Measurements from ENCODE around the gene ATF2. TPM values are rescaled to one million over a fixed set of nuclear protein-coding genes. Genes with fewer than 3 reads are reported as not detected.

ATF2 gene
- total and polyA plus RNA-seq, 9 of the 15 experiments (the other 6 are each of a cell fraction or from before 2014, with no cell fraction given) = 24.2 to 111 (median 45.9) TPM

- TF ChIP-seq ARID3A (IDR thresholded peaks at IDR 0.05; ENCODE audit: borderline replicate concordance, low read depth, low read length) (no peak), HNRNPUL1 (IDR thresholded peaks at IDR 0.05; ENCODE audit: low read length) (no peak), DEAF1 (CRISPR knock-in tag; IDR thresholded peaks at IDR 0.05) (no peak; the same call in 1 of the 2 replicates), CBX1 (IDR thresholded peaks at IDR 0.05; ENCODE audit: low read depth) (no peak; the same call in none of the 2 replicates), KDM5B (IDR thresholded peaks at IDR 0.05; ENCODE audit: insufficient replicate concordance, low read depth, low read length) (peak; percentile 97), ZNF609 (CRISPR knock-in tag; IDR thresholded peaks at IDR 0.05; ENCODE audit: borderline replicate concordance) (peak; percentile 73; the same call in 1 of the 2 replicates), SPI1 (IDR thresholded peaks at IDR 0.05; ENCODE audit: borderline replicate concordance, low read depth, low read length) (0 out of 2 replicates have a peak, but pooled peaks have one; percentile 0), ZNF41 (CRISPR knock-in tag; conservative IDR thresholded peaks at IDR 0.05) (no peak), ZNF384 (IDR thresholded peaks at IDR 0.05; ENCODE audit: low read depth, low read length) (no peak), SRSF3 (IDR thresholded peaks at IDR 0.05; ENCODE audit: insufficient read depth, low read length) (no peak), MLX (CRISPR knock-in tag; conservative IDR thresholded peaks at IDR 0.05) (0 out of 4 replicates have a peak, but pooled peaks of 1 of the 2 experiments have one; percentile 49), FOXJ3 (CRISPR knock-in tag; IDR thresholded peaks at IDR 0.05) (no peak), CHD4 (IDR thresholded peaks at IDR 0.05; ENCODE audit: insufficient read depth, insufficient replicate concordance, low read depth, low read length, poor library complexity, severe bottlenecking) (no peak), JUND (IDR thresholded peaks at IDR 0.05; ENCODE audit: borderline replicate concordance, low read depth, low read length) (peak; percentile 19; the same call in 1 of the 2 replicates), JUND (tag; IDR thresholded peaks at IDR 0.05; ENCODE audit: borderline replicate concordance, low read depth, low read length) (no peak; the same call in 1 of the 3 replicates), ZNF174 (CRISPR knock-in tag; IDR thresholded peaks at IDR 0.05) (no peak), KAT2B (IDR thresholded peaks at IDR 0.05; ENCODE audit: low read depth, low read length) (no peak), RNF2 (IDR thresholded peaks at IDR 0.05) (0 out of 2 replicates have a peak, but pooled peaks have one; percentile 13)
Observed at GRCh38 chr2:175167792-175168563, at the start of gene ATF2 (continued).
